T-helper 1 cell (primary cell): ENCODE results near the gene P2RX2.

Source experiments
- DNase-seq, 5 donors: peaks; one replicate each; pipeline ENCODE4 v3.0.0-alpha.2; 2012 to 2020
- total RNA-seq, 4 donors: gene quantifications; one replicate each; lab custom pipeline; 2026; lab: John Stamatoyannopoulos, UW

P2RX2 gene
- 0 reads per million in 4 donors for total RNA-seq

- no peak for DNase-seq
Observed at GRCh38 chr12:132618683-132619043, at the start of gene P2RX2. TSS of gene P2RX2 (plus strand) at chr12:132618776. CDS start at chr12:132618817, 41 bp downstream.

- DNase-seq, result no peak
Observed at GRCh38 chr12:132568826-132569480, 49.6 kb upstream of the P2RX2 start.

- no peak for DNase-seq
Observed at GRCh38 chr12:132569856-132570480, 48.6 kb upstream of the P2RX2 start.

GRCh38 chr12:132570635-132571034, 47.9 kb upstream of the P2RX2 start:
- DNase-seq, result no peak

- no peak for DNase-seq
Observed at GRCh38 chr12:132571051-132571450, 47.5 kb upstream of the P2RX2 start.

- DNase-seq, result no peak
Observed at GRCh38 chr12:132571598-132571997, 47.0 kb upstream of the P2RX2 start.

GRCh38 chr12:132572106-132572505, 46.5 kb upstream of the P2RX2 start:
- no peak for DNase-seq

GRCh38 chr12:132572801-132573760, 45.5 kb upstream of the P2RX2 start:
- no peak for DNase-seq

GRCh38 chr12:132574271-132574996, 44.1 kb upstream of the P2RX2 start:
- no peak for DNase-seq

GRCh38 chr12:132575661-132576060, 42.9 kb upstream of the P2RX2 start:
- no peak for DNase-seq

GRCh38 chr12:132576701-132577100, 41.9 kb upstream of the P2RX2 start:
- no peak for DNase-seq

- DNase-seq, result no peak
Observed at GRCh38 chr12:132577191-132577920, 41.2 kb upstream of the P2RX2 start.

GRCh38 chr12:132578118-132578517, 40.5 kb upstream of the P2RX2 start:
- no peak for DNase-seq

- no peak for DNase-seq
Observed at GRCh38 chr12:132578826-132579225, 39.8 kb upstream of the P2RX2 start.

- no peak for DNase-seq
Observed at GRCh38 chr12:132579744-132580143, 38.8 kb upstream of the P2RX2 start.

- DNase-seq, result no peak
Observed at GRCh38 chr12:132580701-132581292, 37.8 kb upstream of the P2RX2 start.

- no peak for DNase-seq
Observed at GRCh38 chr12:132581348-132582057, 37.1 kb upstream of the P2RX2 start.

GRCh38 chr12:132582058-132582420, 36.5 kb upstream of the P2RX2 start:
- no peak for DNase-seq

GRCh38 chr12:132582582-132583410, 35.8 kb upstream of the P2RX2 start:
- DNase-seq, result no peak

GRCh38 chr12:132583411-132583710, 35.2 kb upstream of the P2RX2 start:
- no peak for DNase-seq
